Stimulated activated CD8-positive, alpha-beta memory T cell treated with anti-CD3 and anti-CD28 coated beads, Interleukin-4, amount 100 ng/mL, for 24 hours (primary cell): ENCODE data around the gene HOXA13.

Source experiments
- DNase-seq: peaks from one replicate; pipeline ENCODE4 v3.0.0-alpha.2; 2020; ENCODE audit warnings: low read depth

HOXA13 gene

DNA sequence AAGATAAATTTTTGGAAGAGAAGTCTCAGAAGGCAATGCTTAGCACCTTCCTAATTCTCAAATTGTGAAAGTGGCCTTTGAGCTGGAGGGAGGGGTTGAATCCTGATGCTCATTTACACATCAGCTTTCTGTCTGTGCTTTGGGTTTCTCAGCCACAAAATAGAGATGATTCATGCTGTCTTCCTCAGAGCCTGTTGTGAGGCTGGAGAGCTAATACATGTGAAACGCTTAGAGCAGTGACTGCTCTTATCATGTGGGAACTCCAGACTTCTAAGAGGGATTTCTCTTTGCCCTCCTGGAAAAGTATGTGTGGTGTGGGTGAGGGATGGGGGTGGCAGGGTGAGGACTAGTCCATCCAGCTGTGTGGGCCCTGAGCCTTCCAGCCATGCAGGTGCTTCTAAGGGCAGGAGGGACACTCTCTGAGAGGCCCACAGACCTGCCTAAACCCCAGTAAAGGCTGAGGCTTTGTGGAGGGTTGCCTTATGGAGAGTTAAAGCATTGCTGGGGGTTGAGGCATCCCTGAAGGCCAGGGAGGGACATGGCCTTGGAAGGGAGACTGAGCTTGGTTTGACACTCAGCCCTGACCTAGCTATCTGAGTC, 37.9 kb upstream of the HOXA13 start:
- no peak for DNase-seq

DNA sequence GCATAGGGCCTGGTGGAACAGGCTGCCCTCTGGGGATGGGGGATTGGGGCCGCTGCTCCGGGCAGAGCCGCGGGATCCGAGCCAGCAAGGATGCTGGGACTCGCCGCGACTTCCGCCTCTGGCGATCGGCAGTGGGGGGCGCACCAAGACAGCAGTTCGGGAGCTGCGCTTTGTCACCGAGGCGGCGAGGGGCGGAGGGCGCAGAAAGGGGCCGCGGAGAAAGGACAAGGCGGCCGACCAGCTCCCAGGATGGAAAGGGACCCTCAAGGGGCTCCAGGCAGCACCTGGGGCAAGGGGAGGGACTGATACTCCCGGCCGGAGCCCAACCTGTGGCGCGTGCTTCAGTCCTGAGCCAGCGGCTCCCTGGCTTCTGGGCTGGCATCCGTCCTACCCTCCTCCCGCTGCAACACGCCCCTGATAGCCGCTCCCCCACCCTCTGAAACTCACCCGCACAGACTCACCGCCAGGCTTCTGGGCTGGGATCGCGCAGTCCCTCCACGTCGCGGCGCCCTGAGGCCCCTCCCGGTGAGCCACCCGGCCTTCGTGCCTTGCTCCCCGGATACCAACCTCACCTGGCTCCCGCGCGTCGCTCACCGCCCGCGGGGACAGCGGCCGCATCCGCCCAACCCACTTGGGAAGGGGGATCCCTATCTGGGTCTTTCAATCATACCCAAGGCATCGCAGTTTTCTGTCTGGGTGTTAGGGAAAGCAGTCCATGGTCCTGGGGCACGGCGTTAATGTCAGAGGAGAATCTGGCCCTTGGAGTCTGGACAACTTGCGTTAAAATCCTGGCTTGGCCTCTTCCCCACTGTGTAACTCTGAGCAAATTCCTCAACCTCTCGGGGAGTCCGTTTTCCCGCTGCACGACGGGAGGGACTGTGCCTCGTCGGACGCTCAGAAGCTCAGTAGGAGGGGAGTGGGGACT, 35.8 kb upstream of the HOXA13 start:
- no peak for DNase-seq

DNA sequence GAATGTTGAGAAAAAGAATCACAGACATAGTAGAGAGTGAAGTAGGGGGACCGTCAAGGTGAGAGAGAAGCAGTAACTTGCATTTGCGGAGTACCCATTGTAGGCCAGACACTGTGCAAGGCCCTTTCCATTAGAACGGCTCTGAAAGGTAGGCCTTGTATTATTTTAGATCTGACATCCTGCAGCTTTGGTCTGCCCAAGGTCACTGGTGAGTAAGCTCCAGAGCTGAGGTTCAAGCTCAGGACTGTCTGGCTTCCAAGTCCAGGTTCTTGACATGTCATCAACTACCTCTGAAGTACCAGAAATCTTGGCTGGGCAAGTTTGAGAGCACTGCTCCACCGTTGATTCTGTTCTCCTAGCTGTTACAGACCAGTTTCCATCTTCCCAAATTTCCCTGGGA, 29.6 kb upstream of the HOXA13 start:
- DNase-seq: no peak

DNA sequence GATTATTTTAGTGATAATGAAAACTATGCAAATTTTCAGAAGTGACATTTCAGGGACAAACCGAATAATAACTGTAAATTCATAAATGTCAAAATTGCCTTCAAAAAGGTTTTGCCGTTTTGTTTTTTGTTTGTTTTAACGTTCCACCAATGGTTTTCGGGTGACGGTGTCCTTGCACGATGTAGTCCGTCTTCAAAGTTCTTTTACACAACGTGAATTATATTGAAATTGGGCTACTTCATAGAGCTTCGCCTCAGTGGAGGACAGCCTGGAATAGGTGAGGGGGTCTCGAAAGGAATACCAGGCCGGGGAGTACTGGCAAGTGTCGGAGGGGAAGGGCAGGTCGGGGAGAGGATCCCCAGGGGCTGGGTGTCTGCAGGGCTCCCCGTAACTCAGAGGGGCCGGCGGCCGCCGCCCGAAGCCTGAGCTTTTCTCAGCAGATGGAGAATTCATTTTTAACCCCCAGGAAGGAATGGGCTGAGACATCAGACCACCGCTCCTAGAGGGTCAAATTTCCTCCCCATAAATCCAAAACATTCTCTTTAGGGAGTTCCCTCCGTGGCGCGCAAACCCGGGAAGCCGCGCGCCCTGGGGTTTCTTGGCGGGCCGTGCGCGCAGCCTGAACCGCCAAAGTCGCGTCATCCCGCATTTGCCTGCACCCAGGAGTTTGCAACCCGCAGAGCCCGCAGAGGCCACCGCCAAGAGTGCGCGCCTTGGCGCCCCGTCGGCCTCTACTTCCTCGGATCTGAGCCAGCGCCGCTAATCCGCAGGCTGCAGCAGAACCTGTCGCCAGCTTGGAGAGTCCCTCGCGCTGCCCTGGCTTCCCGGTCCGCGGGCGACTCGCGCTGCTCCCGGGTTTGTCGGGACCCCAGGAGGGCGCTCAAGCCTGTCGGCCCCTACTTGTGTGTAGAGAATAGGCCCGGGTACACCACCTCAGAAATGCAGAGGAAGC, 25.4 kb upstream of the HOXA13 start:
- DNase-seq: no peak

DNA sequence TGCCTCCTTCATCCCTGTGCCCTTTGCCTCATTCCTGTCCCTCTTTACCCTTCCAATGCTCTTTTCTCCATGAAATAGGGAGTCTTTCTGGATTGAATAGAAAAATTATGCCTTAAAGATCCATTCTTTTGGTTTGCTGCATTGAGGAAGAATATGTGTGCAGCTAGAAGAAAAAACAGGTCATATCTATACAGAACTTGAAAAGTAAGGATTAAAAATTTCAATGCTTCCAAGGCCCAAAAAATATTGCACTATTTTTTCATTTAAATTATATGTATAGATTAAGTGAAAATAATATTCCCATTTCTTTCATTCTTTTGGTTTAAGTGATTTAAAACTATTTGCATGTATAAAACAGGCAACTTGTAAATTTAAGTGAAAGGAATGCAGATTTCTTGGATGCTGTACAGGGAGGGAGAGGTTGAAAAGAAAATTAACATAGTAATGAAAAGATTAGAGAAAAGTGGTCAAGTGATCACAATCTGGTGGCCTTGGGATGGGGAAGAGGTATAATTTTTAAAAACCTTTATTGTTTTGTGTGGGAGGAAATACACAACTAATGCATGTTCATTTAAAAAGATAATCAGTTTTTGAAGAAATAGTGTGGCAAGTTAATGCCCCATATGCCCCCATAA, 24.2 kb upstream of the HOXA13 start:
- DNase-seq: no peak

DNA sequence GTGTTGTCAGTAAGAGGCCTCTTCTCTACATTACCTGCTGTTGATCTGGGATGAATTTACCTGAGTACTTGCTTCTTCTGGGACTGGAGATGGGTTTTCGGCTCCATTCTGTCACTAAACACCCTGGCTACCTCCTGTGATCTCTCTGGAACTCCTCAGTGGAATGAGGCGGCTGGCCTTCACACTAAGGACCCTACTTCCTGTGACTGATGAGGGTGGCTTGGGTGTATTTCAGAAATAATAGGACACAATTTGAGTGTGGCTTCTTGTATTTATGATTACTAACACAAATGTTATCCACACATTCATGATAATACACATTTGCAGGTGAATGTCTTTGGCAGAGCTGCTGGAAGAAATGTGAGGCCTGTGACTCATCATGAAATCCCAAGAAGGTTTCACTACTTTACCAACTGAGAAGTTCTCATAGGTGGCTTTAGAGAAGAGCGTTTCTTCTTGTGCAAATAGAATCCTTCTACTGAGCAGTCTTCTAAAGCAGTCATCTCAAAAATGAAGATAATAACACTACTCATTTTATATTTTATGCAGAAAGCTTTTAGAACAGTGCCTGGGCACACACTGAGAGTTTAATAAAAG, 21.4 kb upstream of the HOXA13 start:
- no peak for DNase-seq

DNA sequence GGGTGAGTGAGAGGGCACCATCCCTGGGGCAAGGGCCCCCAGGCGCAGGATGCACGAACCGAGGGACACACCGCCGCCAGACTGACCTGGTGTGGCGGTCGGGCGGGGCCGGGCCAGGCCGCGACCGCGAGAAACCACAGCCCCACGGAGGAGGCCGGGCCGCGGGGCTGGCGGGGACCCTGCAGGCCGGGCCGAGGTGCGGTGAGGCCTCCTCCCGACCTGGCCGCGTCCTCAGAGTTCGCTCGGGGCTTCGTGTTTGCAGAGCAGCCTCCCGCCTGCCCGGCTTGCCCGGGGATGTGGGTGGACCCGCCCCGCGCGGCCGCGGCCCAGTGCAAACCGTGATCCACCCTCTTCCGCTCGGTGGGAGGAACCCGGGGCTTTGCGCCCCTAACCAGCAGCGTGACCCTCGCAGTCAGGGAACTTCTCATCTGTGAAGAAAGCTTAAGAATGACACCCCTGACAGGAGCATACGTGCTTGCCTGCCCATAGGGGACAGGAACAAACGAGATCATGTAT, 20.6 kb upstream of the HOXA13 start:
- DNase-seq: no peak

DNA sequence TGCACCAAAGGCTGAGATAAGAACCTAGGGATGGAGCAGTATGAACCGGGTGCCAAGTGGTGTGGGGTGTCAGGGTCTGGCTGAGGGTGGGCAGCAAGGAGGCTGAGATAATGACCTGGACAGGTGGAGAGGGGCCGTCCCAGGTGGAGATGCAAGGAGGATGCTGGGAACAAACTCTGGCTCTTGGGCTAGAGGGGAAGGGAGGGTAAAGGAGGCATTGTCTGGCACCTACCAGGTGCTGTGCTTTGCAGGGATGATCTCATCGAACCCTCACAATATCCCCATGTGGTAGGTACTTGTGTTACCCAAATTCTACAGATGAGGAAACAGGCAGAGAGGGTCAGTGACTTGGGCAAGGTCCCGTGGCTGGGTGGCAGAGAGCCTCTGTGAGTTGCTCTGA, 19.9 kb upstream of the HOXA13 start:
- DNase-seq: no peak

DNA sequence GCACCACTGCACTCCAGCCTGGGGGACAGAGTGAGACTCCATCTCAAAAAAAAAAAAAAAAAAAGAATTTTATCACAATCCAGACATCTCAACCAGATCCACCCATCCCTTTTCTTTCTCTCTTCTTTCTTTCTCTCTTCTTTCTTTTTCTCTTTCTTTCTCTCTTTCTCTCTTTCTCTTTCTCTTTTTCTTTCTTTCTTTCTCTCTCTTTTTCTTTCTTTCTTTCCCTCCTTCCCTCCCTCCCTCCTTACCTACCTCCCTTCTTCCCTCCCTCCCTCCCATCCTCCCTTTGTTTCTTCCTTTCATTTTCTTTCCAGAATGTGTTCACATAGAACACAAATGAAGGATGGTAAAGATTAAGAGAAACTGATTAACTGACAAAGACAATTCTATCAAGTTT, 18.1 kb upstream of the HOXA13 start:
- no peak for DNase-seq

DNA sequence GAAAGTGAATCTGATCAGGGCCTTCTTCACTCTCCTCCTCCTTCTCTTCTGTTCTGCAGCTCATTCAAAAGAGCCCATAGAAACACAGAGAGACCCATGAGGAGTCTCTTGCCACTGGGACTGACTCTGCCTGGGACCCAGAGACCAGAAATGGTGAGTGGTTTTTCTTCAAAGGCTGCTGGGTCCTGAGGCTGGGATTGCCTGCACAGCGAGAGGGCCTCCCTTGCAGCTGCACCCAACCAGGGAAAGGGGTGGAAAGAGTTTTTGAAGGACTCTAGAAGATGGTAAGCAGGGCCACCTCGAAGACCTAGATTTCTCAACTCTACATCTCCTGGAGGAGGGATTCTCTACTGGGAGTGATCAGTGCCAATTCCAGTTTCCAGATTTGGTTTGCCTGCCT, 15.5 kb upstream of the HOXA13 start:
- no peak for DNase-seq

DNA sequence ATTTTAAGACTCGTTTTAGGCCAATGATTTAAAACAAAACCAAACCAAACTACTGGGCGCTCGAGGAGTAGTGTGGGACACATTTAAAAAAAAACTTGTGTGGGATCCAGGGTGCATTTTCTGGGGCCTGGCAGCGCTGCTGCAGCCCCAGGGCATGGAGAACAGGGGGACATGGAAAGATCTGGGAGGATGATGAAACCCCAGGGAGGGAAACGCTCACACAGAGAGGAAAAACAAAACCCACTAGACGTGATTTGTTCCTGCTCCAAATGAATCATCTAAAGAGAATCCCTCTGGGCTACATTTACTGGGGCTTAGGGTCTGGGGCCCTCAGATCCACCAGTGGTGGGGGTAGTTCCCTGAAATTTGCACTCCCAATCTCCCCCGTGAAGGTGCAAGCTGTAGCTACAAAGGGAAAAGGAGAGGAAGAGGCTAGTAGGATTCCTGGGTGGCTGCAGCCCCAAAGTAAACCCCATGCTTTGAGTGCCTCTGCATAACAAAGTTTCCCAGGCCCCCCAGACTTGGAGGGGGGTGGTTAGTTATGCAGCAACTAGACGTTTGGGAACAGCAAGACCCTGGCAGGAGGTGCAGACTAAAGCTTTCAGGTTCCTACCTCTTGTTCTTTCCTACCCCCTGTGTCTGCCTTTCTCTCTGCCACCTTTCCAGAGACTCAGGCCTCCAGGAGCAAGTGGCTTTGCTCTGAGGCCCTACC, 14.5 kb upstream of the HOXA13 start:
- no peak for DNase-seq

DNA sequence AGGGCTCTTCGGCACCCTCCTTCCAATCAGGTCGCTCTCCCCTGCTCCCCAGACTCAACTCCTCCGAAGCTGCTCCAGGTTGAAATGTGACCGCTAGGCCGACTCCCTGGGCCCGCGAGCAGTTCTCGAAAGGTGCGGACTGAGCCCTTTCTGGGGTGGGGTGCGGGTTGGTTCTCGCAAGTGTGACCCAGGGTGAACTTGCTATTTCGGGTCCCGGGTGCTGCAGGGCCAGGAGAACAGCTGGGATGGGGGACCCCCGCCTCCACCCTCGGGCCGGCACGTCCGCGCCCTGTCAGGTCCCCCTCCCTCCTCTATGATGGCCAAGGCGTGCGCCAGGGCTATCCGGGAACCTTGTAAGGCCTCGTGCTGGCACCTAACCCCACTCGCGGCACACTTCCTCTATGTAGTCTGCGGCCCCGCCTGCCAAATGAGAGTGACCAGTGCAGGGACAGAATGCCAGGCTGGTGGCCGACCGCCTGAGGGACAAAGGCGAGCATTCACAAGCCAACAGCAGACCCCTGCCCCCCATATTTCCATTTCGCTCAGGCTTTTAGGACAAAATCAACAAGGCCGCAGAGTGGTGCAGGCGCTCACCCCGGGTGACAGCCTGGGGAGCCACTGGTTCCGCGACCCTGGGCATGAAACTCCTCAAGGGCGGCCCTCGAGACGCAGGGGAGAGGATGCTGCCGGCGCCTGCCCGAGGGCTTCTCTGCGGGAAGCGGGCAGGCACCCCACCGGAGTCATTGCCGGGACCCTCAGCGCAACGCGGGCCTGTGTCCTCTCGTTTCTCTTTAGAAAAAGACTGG, 13.7 kb upstream of the HOXA13 start:
- DNase-seq: no peak

DNA sequence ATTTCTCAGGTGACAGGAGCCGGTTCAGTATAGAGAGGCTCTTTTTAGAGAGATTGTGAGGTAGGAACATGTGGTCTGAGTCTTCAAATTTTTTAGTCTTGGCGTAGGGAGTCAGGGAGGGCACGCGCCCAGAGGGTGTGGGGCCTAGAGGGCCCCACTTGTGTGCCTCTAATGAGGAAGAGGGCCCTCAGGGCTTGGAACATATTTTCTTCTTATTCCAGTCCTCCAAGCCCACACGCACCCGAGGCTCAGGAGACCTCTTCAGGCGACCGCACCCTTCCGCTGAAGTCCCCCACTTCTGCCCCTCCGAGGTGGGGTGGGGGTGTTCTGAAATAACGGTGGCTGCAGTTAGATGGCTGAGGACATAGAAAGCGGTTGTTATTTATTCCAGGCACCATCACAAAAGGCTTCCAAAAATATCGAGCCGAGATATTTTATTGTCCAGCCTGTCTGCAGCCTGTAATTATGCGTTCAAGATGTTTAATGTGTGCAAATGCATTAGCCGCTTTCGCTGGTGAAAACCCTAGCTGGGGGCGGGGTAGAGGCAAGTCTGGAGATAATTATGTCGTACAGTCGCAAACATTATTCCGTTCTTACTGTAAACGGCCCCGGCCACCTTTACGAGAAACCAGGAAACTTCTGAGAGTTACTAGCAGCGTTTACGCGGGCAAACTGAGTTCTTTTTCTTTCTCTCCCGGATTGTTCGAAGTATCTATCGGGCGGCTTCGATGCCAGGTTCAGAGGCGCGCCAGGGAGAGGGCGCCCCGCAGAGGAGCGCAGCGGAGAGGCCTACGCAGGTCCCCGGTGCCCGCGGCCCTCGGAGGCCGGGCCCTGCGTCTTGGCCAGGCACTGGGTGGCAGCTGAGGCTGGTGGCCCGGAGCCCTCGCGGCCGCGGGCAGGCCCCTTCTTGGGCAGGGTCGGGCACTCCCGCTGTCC, 12.9 kb upstream of the HOXA13 start:
- no peak for DNase-seq

DNA sequence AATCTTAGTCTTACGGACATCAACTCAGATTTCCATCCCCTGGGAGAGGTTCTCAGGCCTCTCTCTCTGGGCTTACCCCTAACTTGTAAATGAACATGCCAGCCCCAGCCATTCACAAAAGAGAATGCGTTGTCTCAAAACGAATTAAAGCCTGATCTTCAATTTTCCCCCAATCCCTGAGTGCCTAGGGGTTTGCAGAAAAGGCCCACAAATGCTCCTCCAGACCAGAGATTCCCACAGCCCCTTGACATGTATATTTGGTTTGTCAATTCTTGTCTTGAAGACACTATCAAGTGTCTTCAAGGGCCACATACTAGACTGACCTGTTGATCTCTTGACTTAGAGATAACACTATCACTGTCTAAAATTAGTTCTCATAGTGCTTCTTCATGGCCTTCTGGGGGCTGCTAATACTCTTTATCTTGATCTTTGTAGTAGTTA, 11.9 kb upstream of the HOXA13 start:
- DNase-seq: no peak

DNA sequence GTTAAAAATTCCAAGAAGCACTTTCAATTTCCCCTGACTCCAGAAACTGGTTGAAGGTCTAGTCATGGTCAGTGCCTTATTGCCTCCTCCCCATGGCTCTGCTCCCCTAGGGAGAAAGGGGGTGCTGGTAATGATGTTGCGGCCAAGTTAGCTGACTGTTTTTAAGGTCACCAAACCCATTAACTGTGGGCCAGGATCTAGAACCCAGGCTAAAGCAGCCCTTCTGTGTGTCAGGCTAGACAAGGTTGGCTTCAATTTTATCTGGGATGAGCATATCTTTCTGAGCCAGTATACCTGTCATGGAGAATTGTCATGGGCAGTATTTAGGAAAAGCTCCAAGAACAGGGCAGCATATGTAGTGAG, 11.2 kb upstream of the HOXA13 start:
- no peak for DNase-seq

DNA sequence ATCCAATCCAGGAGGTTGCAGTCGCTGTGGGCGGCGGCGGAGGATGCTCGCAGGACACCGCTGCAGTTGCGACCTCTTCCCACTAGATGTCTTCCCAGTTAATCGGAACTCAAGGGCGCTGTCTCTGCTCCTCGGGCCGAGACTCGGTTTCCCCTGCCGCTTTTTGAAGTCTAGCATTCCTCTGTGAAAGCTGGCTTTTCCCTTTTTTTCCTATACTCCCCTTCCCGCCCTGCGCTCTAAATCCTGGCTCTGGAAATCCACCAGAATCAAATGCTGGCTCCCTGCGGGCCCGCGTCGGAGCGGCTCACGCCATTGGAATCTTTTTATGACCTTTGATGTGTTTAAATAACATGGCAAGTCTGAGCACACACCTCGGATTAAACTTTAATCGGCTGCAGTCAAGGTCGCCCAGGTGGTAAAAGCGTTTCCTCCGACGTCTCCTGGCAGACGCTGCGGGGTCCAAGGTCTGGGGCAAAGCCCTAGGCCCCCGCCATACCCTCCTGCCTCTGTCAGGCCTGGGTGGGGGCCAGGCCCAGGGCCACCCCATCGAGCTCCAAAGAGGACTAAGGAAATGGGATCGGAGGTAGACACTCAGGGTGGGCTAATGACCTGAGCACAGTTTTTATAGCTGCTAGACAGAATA, 10.7 kb upstream of the HOXA13 start:
- DNase-seq: no peak

DNA sequence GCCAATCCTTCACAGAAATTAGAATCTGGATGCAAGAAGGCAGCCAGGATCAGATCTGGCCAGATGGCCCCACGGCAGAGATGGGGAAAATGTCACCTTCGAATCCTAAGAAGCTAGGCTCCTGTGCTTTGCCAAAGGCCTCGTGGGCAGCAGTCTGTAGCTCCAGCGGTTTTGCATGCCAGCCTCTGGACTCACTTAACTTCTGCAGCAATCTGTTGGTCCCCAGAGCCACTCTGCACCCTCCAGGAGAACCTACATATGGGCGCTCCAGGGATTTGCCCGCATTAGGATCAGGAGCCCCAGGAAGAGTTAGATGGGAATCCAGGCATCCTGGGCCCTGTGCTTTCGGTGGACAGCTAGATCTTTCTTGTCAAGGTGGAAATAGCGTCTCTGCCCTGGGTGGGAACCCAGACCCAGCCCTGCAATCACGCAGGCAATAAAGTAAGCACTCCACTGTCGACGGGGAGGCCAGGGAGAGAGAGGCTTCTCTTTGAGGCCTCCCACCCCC, 10.1 kb upstream of the HOXA13 start:
- DNase-seq: no peak

DNA sequence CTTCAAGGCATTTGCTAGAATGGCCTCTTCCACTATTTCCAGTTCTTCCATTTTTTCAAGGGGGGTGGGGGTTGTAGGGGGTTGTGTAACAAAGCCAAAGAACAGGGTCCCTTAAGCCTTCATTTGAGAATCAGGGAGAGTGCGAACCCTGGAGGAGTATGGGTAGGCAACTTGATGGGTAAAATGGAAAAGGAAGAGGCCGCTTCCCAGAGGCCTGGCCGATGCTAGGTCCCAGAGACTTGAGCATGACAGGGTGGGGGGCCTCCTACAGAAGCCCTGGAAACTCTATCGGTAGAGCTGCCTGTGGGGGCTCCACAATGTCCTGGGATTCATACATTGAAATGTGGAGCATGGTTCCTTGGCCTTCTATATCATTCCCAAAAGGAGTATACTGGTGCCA, 9.1 kb upstream of the HOXA13 start:
- DNase-seq: no peak
